Ishikawa (cell line): ENCODE measurements around the gene CSRP1.

Experiments
- CEBPB ChIP-seq: IDR thresholded peaks from 2 replicates; pipeline ENCODE4 v1.6.1; 2012
- CREB1 ChIP-seq: IDR thresholded peaks from 2 replicates; pipeline ENCODE4 v1.6.1; 2012; ENCODE audit warnings: low read depth
- EGR1 ChIP-seq: IDR thresholded peaks from 2 replicates; pipeline ENCODE4 v1.6.1; 2012
- EP300 ChIP-seq: IDR thresholded peaks from 2 replicates; pipeline ENCODE4 v1.6.1; 2012; ENCODE audit warnings: borderline replicate concordance
- FOXM1 ChIP-seq: IDR thresholded peaks from 2 replicates; pipeline ENCODE4 v1.6.1; 2012; ENCODE audit warnings: low read depth, borderline replicate concordance
- TAF1 ChIP-seq: IDR thresholded peaks from 2 replicates; pipeline ENCODE4 v1.6.1; 2012; ENCODE audit warnings: low read depth, mild to moderate bottlenecking
- TCF12 ChIP-seq: IDR thresholded peaks from 2 replicates; pipeline ENCODE4 v1.6.1; 2012; ENCODE audit warnings: low read depth
- TEAD4 ChIP-seq: IDR thresholded peaks from 2 replicates; pipeline ENCODE4 v1.6.1; 2012
- USF1 ChIP-seq: IDR thresholded peaks from 2 replicates; pipeline ENCODE4 v1.6.1; 2012
- TF ChIP-seq, protein P1 (sequence below): IDR thresholded peaks from 2 replicates; pipeline ENCODE4 v1.6.1; 2012; ENCODE audit warnings: low read depth, mild to moderate bottlenecking
- TF ChIP-seq, protein P2 (sequence below): IDR thresholded peaks from 2 replicates; pipeline ENCODE4 v1.6.1; 2012

DNA sequence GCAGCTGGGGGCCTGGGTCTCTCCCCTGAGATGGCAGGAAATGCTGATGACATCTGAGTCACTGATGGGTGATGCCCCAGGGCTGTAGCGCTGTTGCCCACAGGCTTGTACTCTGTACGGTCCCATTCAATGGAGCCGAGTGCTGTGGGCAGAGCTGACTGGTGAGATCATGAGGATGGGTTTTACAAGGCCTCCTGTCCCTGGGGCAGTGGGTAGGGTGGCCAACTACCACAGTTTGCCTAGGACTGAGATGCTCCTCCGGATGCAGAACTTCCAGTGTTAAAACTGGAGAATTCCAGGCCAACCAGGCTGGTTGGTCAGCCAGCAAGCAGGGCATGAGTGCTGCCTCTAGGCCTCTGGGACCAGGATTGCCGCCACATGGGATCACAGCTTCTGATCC lies 47.1 kb downstream of the CSRP1 start:
- TF ChIP-seq, protein P1, sequence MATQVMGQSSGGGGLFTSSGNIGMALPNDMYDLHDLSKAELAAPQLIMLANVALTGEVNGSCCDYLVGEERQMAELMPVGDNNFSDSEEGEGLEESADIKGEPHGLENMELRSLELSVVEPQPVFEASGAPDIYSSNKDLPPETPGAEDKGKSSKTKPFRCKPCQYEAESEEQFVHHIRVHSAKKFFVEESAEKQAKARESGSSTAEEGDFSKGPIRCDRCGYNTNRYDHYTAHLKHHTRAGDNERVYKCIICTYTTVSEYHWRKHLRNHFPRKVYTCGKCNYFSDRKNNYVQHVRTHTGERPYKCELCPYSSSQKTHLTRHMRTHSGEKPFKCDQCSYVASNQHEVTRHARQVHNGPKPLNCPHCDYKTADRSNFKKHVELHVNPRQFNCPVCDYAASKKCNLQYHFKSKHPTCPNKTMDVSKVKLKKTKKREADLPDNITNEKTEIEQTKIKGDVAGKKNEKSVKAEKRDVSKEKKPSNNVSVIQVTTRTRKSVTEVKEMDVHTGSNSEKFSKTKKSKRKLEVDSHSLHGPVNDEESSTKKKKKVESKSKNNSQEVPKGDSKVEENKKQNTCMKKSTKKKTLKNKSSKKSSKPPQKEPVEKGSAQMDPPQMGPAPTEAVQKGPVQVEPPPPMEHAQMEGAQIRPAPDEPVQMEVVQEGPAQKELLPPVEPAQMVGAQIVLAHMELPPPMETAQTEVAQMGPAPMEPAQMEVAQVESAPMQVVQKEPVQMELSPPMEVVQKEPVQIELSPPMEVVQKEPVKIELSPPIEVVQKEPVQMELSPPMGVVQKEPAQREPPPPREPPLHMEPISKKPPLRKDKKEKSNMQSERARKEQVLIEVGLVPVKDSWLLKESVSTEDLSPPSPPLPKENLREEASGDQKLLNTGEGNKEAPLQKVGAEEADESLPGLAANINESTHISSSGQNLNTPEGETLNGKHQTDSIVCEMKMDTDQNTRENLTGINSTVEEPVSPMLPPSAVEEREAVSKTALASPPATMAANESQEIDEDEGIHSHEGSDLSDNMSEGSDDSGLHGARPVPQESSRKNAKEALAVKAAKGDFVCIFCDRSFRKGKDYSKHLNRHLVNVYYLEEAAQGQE, result no peak
- no peak for TF ChIP-seq CEBPB
- TF ChIP-seq EGR1, result no peak
- no peak for TF ChIP-seq EP300
- TF ChIP-seq, protein P2, sequence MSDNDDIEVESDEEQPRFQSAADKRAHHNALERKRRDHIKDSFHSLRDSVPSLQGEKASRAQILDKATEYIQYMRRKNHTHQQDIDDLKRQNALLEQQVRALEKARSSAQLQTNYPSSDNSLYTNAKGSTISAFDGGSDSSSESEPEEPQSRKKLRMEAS, result 0 out of 2 replicates have a peak, but pooled peaks have one; percentile 1
- no peak for TF ChIP-seq TEAD4
- TF ChIP-seq TAF1, result no peak
- TF ChIP-seq CREB1, result no peak
- no peak for TF ChIP-seq USF1
- no peak for TF ChIP-seq TCF12
- TF ChIP-seq FOXM1, result no peak
